Upper lobe of right lung (tissue), 1 donor: Measurements from ENCODE around the gene SLC25A44. TPM values are rescaled to one million over a fixed set of nuclear protein-coding genes. Genes with fewer than 3 reads are reported as not detected.
A peak's percentile ranks its signal among the peaks of the same experiment; 100 is the strongest.

Source experiments
- ATAC-seq: fragments of 200-7000 bp; cut with Tn5 transposase; one replicate; pipeline ENCODE4 v1.9.1; 2020; ENCODE audit warnings: mild to moderate bottlenecking, moderate library complexity
- DNase-seq: peaks from one replicate; pipeline ENCODE4 v3.0.0-alpha.2; 2020
- H3K27ac ChIP-seq: fragments of 200-600 bp; one replicate; pipeline ENCODE4 v1.8.0; 2022
- H3K27me3 ChIP-seq: fragments of 200-600 bp; one replicate; pipeline ENCODE4 v1.8.0; 2022; ENCODE audit warnings: mild to moderate bottlenecking
- H3K36me3 ChIP-seq: fragments of 200-600 bp; one replicate; pipeline ENCODE4 v1.8.0; 2022
- H3K4me1 ChIP-seq: fragments of 200-600 bp; one replicate; pipeline ENCODE4 v1.8.0; 2022
- H3K4me3 ChIP-seq: fragments of 200-600 bp; one replicate; pipeline ENCODE4 v1.8.0; 2022; ENCODE audit warnings: mild to moderate bottlenecking
- H3K9me3 ChIP-seq: fragments of 200-600 bp; one replicate; pipeline ENCODE4 v1.8.0; 2022
- CTCF ChIP-seq: fragments of 200-600 bp; IDR thresholded peaks from one replicate; pipeline ENCODE4 v1.8.0; 2022; ENCODE audit warnings: antibody characterized with exemption
- intact Hi-C: fragments of 100-400 bp; cut with DNase I; formaldehyde crosslinking; loops from one replicate; pipeline ENCODE4 v1.11.0; 2022
- long read RNA-seq: library from polyadenylated mRNA; unstranded; transcript quantifications from one replicate; pipeline ENCODE4 v2.0.0, GENCODE V29; 2021
- total RNA-seq: library from RNA; stranded (reverse); fragmentation: NEBNext Ultra II Directional; extraction: Animal tissue kit (Norgen Biotek cat#: 25700); gene quantifications from one replicate; pipeline ENCODE4 v1.2.1, GENCODE V29; 2021
- donor health status: DM: no; HTN: yes; CAD: no; lungs with severe emphysema.

SLC25A44 gene
- 24.9 TPM for total RNA-seq
- long read RNA-seq, full-length matches to known transcripts, result 24 of 36 reads
- long read RNA-seq, partial matches to known transcripts, result 2 of 36 reads
- long read RNA-seq, other reads (novel, unspliced or antisense), result 10 of 36 reads

GRCh38 chr1:156193488-156194299 lies at the start of gene SLC25A44:
SLC25A44 (plus strand) TSS chr1:156194104; CDS start chr1:156199848, 5,744 bp downstream.
- Histone ChIP-seq H3K27me3 (no peaks in the 10 kb centered on the region), H3K9me3 (no peaks in the 10 kb centered on the region), H3K27ac (peak within 1 kb of the TSS; percentile 83), H3K4me3 (peak within 1 kb of the TSS; percentile 97), H3K4me1 (peaks cover 9% of the 10 kb centered on the region), H3K36me3 (peaks cover 17% of the 10 kb centered on the region)
- peak; percentile 99 for ATAC-seq
- TF ChIP-seq CTCF, result peak; percentile 60
- intact Hi-C loops, result no loop called here
- DNase-seq, result peak; percentile 96

- Histone ChIP-seq H3K4me1 (peaks cover 33% of the 10 kb centered on the region), H3K9me3 (no peaks in the 10 kb centered on the region), H3K27me3 (no peaks in the 10 kb centered on the region), H3K36me3 (peaks cover 9% of the 10 kb centered on the region), H3K27ac (no peak overlapping the region), H3K4me3 (no peak overlapping the region)
- no peak for TF ChIP-seq CTCF
- ATAC-seq, result no peak
- intact Hi-C loops, result loop anchor here (10.0 kb wide), 1 partner anchor 80 kb away; no protein-coding TSS in a partner anchor
- DNase-seq, result no peak
These were observed 49.2 kb upstream of the SLC25A44 start for GRCh38 chr1:156144742-156145141.

GRCh38 chr1:156145650-156146019 lies 48.3 kb upstream of the SLC25A44 start:
- no peak overlapping the region for H3K4me3 ChIP-seq
- H3K36me3 ChIP-seq, result peaks cover 2% of the 10 kb centered on the region
- peaks cover 28% of the 10 kb centered on the region for H3K4me1 ChIP-seq
- no peaks in the 10 kb centered on the region for H3K27me3 ChIP-seq
- no peak for DNase-seq
- no peak overlapping the region for H3K27ac ChIP-seq
- TF ChIP-seq CTCF, result no peak
- intact Hi-C loops, result loop anchor here (10.0 kb wide), 1 partner anchor 79 kb away; no protein-coding TSS in a partner anchor
- ATAC-seq, result no peak
- H3K9me3 ChIP-seq, result no peaks in the 10 kb centered on the region

- TF ChIP-seq CTCF, result peak; percentile 75
- Histone ChIP-seq H3K36me3 (no peaks in the 10 kb centered on the region), H3K4me1 (peaks cover 27% of the 10 kb centered on the region), H3K27me3 (no peaks in the 10 kb centered on the region), H3K4me3 (no peak overlapping the region), H3K9me3 (no peaks in the 10 kb centered on the region), H3K27ac (peak overlapping the region; percentile 11)
- intact Hi-C loops, result loop anchor here (10.0 kb wide), 1 partner anchor 79 kb away; no protein-coding TSS in a partner anchor
- DNase-seq (peak; percentile 83), ATAC-seq (peak; percentile 85)
These were observed 47.7 kb upstream of the SLC25A44 start for GRCh38 chr1:156146020-156146768.

- Histone ChIP-seq H3K27me3 (no peaks in the 10 kb centered on the region), H3K9me3 (no peaks in the 10 kb centered on the region), H3K4me1 (peaks cover 26% of the 10 kb centered on the region), H3K4me3 (no peak overlapping the region), H3K27ac (peak overlapping the region; percentile 11), H3K36me3 (no peaks in the 10 kb centered on the region)
- ATAC-seq, result peak; percentile 38
- no peak for DNase-seq
- no peak for TF ChIP-seq CTCF
- intact Hi-C loops, result loop anchor here (10.0 kb wide), 1 partner anchor 78 kb away; no protein-coding TSS in a partner anchor
These were observed 47.0 kb upstream of the SLC25A44 start for GRCh38 chr1:156146769-156147405.
